NCI-H2196 treated with DMSO at 0.1 percent for 48 hours (cell line): ENCODE data around the gene ABHD4.
"Not testable (repeated sequence)": the region's sequence is repeated elsewhere in the genome, so short reads cannot be mapped to it uniquely, and the experiment has no call there.

Experiments
- DNase-seq: peaks from one replicate; lab custom pipeline; 2025; ENCODE audit not compliant: unreplicated experiment; lab: John Stamatoyannopoulos, UW

ABHD4 gene

DNA sequence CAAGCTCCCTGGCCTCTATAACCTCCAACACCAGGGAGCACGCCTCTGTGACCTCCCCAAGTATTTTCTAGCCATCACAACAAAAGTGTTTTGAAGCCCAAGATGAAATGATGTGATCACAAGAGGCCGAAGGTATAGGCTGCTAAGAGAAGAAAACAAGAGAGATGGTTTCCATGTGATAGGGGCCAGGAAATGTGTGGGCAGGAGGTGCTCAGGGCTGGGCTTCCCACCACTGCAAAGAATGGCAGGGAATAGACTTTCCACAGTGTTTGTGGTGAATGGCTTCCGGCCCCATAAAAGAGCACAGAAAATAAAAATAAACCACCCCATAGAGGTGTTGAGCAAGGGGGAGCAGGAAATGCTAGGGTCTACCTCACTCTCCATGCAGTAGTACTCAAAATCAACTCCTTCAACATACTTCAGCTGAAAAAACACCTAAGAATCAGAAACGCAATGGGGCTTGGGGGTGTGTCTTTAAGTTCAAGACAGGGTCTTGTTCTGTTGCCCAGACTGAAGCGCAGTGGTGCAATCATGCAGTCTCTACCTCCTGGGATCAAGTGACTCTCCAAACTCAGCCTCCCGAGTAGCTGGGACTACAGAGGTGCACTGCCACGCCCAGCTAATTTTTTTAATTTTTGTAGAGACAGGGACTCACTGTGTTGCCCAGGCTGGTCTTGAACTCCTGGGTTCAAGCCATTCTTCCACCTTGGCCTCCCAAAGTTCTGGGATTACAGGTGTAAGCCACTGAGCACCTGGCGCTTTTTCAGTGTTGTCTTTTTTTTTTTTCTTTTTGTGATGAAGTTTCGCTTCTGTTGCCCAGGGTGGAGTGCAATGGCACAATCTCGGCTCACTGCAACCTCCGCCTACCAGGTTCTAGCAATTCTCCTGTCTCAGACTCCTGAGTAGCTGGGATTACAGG, 36.2 kb upstream of the ABHD4 start:
- no peak for DNase-seq

DNA sequence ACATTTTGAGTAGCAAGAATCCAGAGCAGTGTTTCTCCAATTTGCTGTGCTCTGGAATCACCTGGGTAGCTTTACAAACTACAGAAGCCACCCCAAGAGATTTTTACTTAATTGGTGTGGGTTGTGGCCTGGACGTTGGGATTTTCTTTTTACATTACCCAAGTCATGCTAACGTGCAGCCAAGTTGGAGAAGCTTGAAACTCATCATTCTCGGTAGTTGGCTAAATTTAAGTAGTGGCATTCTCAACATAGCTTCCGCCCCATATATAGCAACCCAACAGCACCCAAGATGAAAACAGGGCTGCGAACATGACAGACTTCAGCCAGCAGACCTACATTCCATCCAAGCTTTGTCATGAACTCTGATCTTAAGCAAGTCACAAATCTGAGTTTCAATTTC, 34.1 kb upstream of the ABHD4 start:
- DNase-seq, result no peak

DNA sequence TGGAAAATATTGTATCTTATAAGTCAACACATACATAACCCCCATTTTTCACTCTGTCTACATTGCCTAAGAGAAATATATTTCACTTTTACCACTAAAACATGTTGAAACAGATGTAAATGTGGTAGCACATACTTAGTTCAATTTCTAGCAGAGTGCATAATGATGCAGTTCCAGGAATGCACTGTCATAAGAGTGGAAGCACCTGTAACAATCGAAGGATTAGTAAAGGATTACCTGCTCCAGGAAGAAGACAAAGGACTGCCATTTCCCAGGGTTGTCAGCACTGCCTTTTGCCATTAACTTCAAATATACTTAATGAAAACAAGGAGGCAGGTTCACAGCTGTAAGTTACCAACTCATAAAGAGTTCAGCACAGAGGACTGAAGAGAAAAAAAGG, 33.6 kb upstream of the ABHD4 start:
- no peak for DNase-seq

DNA sequence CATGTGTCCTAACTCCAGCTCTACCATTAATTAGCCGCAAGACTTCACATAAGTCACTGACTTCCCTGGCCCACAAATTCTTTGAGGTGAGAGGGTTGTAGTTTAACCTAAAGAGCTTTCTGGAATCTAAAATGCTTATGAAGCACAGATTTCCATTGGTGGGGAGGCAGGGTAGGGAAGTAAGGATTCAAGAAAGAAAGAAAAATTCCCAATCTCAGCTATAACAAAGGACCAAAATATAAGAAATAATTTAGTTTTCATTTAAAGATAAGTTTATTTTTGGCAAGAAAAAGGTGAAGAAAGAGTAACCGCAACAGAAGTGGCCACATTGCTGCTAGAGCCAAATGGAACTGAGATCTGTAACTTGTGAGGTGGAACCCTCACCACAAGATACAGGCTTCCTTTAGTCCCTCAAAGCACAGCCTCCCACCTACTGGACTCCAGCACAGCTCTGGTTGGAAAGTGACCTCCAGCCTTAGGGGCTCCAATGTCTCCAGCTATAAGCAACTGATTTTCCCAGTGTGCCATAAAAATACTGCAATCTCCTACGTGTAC, 32.6 kb upstream of the ABHD4 start:
- DNase-seq, result no peak

DNA sequence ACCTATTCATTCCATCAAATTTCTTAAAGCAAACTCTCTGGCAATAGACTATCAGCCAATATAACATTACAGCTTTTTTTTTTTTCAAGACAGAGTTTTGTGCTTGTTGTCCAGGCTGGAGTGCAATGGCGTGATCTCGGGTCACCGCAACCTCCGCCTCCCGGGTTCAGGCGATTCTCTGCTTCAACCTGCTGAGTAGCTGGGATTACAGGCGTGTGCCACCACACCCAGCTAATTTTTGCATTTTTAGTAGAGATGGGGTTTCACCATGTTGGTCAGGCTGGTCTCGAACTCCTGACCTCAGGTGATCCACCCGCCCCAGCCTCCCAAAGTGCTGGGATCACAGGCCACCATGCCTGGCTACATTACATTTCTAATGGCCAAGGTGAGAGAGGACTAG, 31.8 kb upstream of the ABHD4 start:
- not testable (repeated sequence) for DNase-seq

DNA sequence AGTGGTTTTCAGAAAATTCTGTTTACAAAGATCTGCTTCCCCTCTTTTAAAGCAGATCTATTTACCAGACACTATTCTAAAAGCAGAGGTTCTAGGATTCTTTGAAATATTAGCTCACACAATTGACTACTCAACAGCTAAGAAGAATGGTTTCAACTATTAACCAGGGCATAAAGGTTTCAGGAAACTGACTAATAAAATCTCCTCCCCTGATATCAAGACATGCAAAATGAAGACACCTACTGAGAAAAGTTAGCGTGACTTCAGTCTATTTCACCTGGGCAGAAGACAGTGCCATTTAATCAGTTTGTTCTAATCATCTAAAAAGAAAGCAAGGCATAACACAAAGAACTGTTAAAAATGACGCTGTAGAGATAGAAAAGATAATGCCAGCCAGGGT, 31.3 kb upstream of the ABHD4 start:
- no peak for DNase-seq

DNA sequence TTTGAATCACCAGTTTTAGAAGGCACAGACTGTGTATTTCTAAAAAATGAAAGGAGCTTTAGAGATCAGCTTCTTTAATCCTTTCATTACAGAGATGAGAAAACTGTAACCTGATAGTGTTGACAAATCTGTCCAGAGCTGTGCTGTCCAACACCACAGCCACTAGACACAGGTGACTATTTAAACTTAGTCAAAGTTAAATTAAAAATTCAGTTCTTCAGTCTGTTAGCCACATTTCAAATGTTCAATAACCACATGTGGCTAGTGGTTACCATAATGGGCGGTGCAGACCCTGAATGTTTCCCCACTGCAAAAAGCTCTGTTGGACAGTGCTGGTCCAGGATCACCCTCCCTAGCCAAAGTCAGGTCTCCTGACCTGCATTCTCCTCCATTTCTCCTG, 30.7 kb upstream of the ABHD4 start:
- no peak for DNase-seq

DNA sequence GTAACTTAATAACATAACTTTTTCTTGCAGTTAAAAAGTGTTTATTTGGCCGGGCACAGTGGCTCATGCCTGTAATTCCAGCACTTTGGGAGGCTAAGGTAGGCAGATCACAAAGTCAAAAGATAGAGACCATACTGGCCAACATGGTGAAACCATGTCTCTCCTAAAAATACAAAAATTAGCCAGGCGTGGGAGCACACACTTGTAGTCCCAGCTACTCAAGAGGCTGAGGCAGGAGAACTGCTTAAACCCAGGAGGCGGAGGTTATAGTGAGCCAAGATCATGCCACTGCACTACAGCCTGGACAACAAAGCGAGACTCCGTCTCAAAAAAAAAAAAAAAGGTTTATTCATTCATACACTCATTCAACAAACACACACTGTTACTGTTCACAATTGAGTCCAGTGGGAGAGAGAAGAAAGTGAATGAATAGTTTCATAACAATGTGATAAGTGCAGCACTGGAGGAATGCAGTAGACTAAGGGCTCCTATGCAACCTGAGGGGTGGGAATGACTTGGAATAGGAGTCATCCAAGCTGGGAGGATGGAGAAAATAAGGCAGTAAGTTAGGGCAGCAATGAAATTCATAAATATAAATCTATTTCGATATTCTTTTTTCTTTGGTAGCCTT, 28.9 kb upstream of the ABHD4 start:
- DNase-seq, result no peak

DNA sequence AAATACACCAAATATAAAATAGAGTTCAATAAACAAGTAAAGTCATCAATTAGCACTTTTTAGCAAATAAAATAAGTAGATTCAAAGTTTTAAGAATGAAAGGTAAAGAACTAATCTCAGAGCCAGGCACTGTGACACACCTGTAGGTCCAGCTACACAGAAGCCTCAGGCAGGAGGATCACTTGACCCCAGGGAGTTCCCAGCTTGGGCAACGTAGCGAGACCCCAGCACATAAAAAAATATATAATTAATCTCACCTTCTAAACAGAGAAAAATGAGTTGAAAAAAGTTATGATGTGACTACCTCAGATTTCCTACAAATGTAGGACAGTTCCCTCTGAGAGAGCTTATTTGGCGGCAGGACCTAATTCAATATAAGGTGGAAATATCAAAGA, 28.4 kb upstream of the ABHD4 start:
- DNase-seq, result no peak

DNA sequence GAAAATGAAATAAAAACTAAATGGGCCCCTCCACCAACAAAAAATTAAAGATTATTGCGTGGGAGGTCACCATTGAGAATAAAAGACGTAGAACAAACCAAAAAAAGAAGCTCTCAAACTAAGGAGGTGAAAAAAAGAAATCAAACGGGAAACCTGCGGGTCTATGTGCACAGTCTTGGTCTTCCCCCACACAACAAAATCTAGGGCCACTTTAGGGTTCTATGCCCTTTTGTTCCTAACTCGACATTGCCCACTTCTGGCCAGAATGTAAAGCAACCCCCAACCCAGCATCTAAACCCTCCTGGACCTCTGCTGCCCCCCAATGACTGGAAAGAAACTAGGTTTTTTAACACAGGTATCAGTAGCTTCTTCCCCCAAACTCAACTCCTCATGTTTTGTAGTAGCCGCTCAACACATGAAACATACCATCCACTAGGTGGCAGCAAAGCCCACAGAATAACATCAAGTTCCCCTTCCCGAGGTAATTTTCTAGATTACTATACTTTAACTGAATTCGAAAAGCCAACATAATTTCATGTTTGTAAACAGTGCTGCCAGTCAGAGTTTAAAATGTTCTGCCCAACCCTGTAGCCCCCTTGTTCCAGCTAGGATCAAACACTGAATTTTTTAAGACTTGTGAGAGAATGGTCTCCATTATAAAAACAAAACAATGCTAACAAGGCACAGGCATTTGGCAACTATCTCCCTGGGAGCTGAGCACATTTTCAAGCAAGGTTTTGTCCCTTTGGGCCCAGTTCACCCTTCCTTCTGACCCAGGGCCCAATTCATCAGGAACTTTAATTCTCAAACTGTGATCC, 27.8 kb upstream of the ABHD4 start:
- peak; percentile 38 for DNase-seq

DNA sequence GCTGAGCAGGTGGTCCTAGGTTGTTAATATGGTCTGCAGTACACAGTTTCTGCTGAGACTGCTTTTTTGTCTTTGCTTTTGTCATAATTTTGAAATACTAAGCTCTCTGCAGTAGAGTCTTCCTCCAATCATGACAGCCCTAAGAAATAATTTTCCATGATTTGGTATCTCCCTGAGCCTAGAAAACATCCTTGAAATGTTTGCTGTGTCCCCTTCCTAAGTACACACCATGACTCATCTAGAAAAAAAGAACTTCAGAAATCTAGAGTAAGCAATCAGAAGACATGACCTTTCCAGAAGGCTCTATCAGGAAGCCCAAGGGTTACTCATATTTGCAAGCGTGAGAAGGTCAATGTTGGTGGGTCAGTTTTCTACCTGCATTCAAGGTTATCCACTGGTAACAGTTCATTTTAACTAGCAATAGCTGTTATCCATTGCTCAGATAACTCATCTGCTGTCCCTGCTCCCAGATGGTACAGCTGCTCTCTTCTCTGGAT, 25.5 kb upstream of the ABHD4 start:
- DNase-seq, result no peak

DNA sequence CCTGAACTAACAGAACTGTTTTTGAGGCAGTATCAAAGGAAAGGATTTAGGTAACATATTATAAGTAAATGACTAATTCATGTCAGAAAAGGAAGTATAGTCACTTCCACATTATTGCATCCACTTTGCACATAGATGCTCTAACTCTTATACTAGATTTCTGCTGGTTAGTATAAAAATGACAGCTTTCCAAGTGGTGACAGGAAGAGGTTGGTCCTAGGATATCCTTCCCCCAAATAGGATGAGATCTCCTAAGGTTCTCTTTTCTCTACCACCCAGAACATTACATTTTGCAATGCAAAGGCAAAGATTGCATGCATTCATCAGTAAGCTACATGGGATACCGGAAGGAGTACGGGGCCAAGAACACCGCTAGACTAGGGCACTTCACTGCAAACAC, 24.3 kb upstream of the ABHD4 start:
- no peak for DNase-seq

DNA sequence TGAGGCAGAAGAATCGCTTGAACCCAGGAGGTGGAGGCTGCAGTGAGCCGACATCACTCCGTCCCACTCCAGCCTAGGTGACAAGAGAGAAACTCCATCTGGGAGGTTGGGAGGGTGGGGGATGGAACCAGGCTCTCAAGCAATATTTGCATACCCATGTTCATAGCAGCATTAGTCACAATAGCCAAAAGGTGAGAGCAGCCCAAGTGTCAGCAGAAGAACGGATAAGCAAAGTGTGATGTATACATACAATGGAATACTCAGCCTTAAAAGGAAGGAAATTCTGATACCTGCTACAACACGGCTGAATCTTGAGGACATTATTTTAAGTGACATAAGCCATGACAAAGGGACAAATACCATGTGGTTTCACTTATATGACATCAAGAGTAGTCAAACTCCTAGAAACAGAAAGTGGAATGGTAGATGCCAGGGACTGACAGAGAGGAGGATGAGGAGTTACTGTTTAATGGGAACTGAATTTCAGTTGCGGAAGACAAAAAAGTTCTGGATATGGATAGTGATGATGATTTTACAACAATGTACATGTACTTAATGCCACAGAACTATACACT, 20.7 kb upstream of the ABHD4 start:
- no peak for DNase-seq

DNA sequence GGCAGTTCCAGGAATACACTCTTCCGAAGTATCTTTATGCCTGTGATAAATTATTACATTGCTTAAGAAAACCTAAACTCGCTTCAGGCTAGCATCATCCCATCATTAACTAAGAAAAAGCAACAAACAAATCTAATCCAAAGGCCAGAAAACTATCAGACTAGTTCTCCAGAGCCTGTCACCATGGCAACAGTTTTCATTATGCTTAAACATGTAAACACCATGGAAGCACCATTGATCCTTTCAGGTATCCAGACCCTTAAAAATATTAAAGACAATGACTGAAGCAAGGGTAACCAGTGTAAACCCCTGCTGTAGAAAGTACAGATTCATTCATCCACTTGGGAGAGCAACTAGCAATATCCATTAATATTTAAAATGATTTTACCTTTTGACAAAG, 18.9 kb upstream of the ABHD4 start:
- no peak for DNase-seq

DNA sequence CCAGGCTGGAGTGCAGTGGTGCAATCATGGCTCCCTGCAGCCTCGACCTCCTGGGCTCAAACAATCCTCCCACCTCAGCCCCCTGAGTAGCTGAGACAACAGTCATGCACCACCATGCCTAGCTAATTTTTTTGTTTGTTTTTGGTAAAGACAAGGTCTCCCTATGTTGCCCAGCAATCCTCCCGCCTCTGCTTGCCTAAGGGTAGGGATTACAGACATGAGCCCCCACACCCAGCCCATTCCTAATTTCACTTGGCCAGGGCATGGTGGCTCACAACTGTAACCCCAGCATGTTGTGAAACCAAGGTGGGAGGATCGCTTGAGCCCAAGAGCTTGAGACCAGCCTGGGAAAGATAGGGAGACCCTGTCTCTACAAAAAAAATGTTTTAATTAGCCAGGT, 18.2 kb upstream of the ABHD4 start:
- DNase-seq, result no peak

DNA sequence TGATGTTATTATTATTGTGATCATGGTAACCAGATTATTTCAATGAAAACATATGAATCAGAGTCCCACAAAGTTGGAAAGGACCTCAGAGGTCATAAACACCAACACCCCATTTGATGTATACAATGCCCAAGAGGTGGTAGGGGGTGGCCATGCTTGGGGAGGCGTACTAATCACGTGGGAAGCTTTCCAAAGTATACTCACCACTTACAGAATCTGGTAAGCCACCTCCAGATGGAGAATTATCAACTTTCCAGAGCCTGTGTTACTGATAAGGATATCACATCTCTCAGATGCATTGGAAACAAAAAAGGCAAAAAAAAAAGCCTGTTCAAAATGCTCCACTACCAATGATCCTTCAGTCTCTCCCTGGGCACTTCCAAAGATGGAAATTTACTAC, 17.5 kb upstream of the ABHD4 start:
- DNase-seq, result no peak

DNA sequence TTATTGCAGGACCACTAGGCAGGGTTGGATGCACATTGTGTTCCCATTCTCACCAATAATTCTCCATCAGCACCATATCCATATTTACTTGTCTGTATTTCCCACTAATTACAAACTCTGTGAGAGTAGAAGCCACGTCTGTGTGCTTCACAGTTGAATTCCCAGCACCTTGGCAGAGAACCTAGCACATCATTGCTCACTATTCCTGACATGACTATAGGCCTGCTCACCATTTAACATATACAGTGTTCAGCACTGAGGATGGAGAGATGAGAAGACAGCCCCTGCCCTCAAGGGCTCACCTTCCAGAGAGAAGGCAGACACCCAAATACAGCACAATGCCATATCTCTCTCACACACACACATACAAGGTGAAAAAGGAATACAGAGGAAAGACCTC, 14.1 kb upstream of the ABHD4 start:
- no peak for DNase-seq

DNA sequence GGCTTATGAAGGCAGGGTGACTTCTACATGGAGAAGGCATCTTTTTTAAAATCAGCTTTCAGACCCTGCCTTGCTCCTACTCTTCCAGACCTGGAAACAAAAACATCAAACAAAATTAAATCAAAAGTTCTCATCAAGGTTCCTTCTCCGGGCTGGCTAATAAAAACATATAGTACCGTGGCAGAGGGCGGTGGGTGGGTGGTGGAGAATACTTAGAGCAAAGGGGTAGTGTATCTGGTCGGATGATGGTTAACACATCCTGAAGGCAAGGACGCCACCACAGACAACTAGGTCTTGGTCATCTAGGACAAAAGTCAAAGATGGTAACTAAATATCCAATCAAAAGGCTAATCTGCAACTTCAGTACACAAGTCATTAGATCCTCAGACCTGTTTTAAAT, 10.9 kb upstream of the ABHD4 start:
- no peak for DNase-seq

DNA sequence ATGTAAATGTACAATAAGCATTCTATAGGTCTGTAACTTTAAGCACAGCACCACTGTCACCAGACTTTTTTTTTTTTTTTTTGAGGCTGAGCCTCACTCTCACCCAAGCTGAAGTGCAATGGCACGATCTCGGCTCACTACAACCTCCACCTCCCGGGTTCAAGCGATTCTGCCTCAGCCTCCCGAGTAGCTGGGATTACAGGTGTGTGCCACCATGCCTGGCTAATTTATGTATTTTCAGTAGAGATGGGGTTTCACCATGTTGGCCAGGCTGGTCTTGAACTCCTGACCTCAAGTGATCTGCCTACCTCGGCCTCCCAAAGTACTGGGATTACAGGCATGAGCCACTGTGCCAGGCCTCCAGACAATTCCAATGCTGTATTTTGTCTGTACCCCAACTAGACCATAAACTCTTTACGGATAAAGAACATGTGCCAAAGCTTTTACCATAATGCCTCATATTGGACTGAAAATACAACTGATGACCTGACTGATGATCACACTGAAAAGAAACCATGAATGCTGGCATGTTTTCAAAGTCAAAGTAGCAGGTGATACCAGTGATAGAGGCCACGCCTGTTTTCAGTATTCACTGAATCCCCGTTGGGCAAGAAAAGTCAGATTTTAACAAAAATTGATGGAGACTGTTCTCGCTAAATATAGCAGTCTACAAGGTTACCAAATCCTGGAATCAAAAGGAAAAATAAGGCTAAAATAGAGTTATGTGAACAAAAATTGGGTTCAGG, 10.2 kb upstream of the ABHD4 start:
- DNase-seq, result not testable (repeated sequence)

DNA sequence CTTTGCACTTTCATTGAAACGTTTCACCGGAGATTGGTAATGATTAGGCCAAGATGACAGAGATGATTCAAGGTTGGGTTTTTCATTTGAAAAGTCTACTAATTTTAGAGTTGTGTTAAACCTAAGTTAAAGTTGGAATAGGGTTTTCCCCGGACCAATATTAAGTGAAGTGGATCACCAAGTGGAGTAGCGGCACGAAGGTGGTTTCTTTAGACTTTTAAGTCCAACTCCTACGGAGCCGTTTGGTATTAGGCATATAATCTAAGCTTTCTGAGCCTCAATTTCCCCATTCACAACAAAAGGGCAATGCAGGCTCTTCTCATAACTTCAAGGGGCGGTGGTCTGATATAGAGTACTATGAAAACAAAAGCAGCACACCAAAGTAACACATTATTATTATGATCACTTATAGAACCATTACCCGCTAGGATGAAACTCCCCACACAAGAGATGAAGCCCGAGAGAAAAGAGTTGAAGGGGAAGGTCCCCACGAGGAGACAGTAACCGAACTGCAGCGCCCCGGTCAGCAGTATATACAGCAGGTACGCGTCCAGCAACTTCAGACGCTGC, 9.5 kb upstream of the ABHD4 start:
- DNase-seq, result no peak
